Liver (tissue), 9 donors: Measurements from ENCODE around the gene KRT6C. TPM values are rescaled to one million over a fixed set of nuclear protein-coding genes. Genes with fewer than 3 reads are reported as not detected.

ENCODE experiments used
- DNase-seq: peaks from one replicate; pipeline ENCODE4 v3.0.0-alpha.2; 2017; ENCODE audit warnings: low spot score
- H3K27ac ChIP-seq, 2 donors: one replicate each; pipeline ENCODE4 v1.7.0; 2013; ENCODE audit warnings: inconsistent platforms in 2 of 2, low read length in 2 of 2, control low read depth in 1 of 2, low read depth in 1 of 2, mild to moderate bottlenecking in 1 of 2
- H3K27me3 ChIP-seq, 4 donors: one replicate each; pipeline versions ENCODE4 v1.6.1 to v1.7.0; 2013; ENCODE audit warnings: low read length in 3 of 4, inconsistent platforms in 1 of 4, mild to moderate bottlenecking in 1 of 4, moderate library complexity in 1 of 4; ENCODE audit not compliant: control insufficient read depth in 4 of 4, insufficient read depth in 4 of 4
- H3K36me3 ChIP-seq, 4 donors: one replicate each; pipeline versions ENCODE4 v1.6.1 to v1.7.0; 2013; ENCODE audit warnings: low read length in 3 of 4, mild to moderate bottlenecking in 3 of 4, low read depth in 1 of 4, moderate library complexity in 1 of 4; ENCODE audit not compliant: control insufficient read depth in 4 of 4, insufficient read depth in 3 of 4
- H3K4me1 ChIP-seq, 4 donors: one replicate each; pipeline versions ENCODE4 v1.6.1 to v1.7.0; 2013; ENCODE audit warnings: low read length in 3 of 4, mild to moderate bottlenecking in 3 of 4, moderate library complexity in 1 of 4; ENCODE audit not compliant: control insufficient read depth in 4 of 4, insufficient read depth in 4 of 4
- H3K4me3 ChIP-seq, 3 donors: one replicate each; pipeline versions ENCODE4 v1.6.1 to v1.7.0; 2013; ENCODE audit warnings: low read length in 3 of 3, control low read depth in 1 of 3, low read depth in 1 of 3, mild to moderate bottlenecking in 1 of 3
- H3K9ac ChIP-seq, 2 donors: one replicate each; pipeline ENCODE4 v1.7.0; 2013; ENCODE audit warnings: low read length in 2 of 2, mild to moderate bottlenecking in 2 of 2, moderate library complexity in 2 of 2, control low read depth in 1 of 2, low read depth in 1 of 2
- H3K9me3 ChIP-seq, 4 donors: one replicate each; pipeline versions ENCODE4 v1.6.1 to v1.7.0; 2013; ENCODE audit warnings: low read length in 3 of 4; ENCODE audit not compliant: control insufficient read depth in 4 of 4
- EGR1 ChIP-seq, 2 donors: IDR thresholded peaks; 2 replicates each; pipeline ENCODE4 v1.6.1; 2016 to 2018; ENCODE audit warnings: antibody characterized with exemption in 2 of 2, low read depth in 2 of 2
- FOXA1 ChIP-seq: IDR thresholded peaks from 2 replicates; pipeline ENCODE4 v1.6.1; 2016; ENCODE audit warnings: antibody characterized with exemption
- FOXA2 ChIP-seq: IDR thresholded peaks from 2 replicates; pipeline ENCODE4 v1.6.1; 2016; ENCODE audit warnings: antibody characterized with exemption
- GABPA ChIP-seq, 2 donors: IDR thresholded peaks in 1 of 2; conservative IDR thresholded peaks in 1 of 2; 2 replicates each; pipeline ENCODE4 v1.6.1; 2016; ENCODE audit warnings: antibody characterized with exemption in 2 of 2, mild to moderate bottlenecking in 1 of 2, moderate library complexity in 1 of 2
- HNF4A ChIP-seq, 2 donors: conservative IDR thresholded peaks; 2 replicates each; pipeline ENCODE4 v1.6.1; 2016; ENCODE audit warnings: antibody characterized with exemption in 2 of 2, mild to moderate bottlenecking in 2 of 2
- HNF4G ChIP-seq: IDR thresholded peaks from 2 replicates; pipeline ENCODE4 v1.6.1; 2016; ENCODE audit warnings: antibody characterized with exemption
- JUND ChIP-seq, 2 donors: IDR thresholded peaks; 2 replicates each; pipeline ENCODE4 v1.6.1; 2016; ENCODE audit warnings: antibody characterized with exemption in 2 of 2
- NR2F2 ChIP-seq: IDR thresholded peaks from 2 replicates; pipeline ENCODE4 v1.6.1; 2016; ENCODE audit warnings: antibody characterized with exemption
- RAD21 ChIP-seq, 2 donors: IDR thresholded peaks; 2 replicates each; pipeline ENCODE4 v1.6.1; 2016; ENCODE audit warnings: antibody characterized with exemption in 2 of 2, mild to moderate bottlenecking in 2 of 2
- REST ChIP-seq: IDR thresholded peaks from 2 replicates; pipeline ENCODE4 v1.6.1; 2016; ENCODE audit warnings: antibody characterized with exemption, mild to moderate bottlenecking
- RXRA ChIP-seq, 2 donors: IDR thresholded peaks; 2 replicates each; pipeline ENCODE4 v1.6.1; 2017 to 2018; ENCODE audit warnings: antibody characterized with exemption in 2 of 2, mild to moderate bottlenecking in 1 of 2
- SP1 ChIP-seq: IDR thresholded peaks from 2 replicates; pipeline ENCODE4 v1.6.1; 2018; ENCODE audit warnings: antibody characterized with exemption, mild to moderate bottlenecking
- TAF1 ChIP-seq: conservative IDR thresholded peaks from 2 replicates; pipeline ENCODE4 v1.6.1; 2016; ENCODE audit warnings: antibody characterized with exemption, mild to moderate bottlenecking
- YY1 ChIP-seq: IDR thresholded peaks from 2 replicates; pipeline ENCODE4 v1.6.1; 2016; ENCODE audit warnings: antibody characterized with exemption, mild to moderate bottlenecking
- WGBS: extraction: QIAGEN DNeasy Blood & Tissue Kit; methylation state at CpG from one replicate; pipeline ENCODE4 v1.1.7; 2013; 5-methylcytosine and 5-hydroxymethylcytosine counted together
- polyA plus RNA-seq, 2 donors: library from polyadenylated mRNA; stranded (reverse) in 1 of 2; unstranded in 1 of 2; fragments of 200-250 nt in 1 of 2; fragments of >200 nt in 1 of 2; fragmentation: Nextera tagmentation in 1 of 2; extraction: Ambion mirVana in 1 of 2; gene quantifications; one replicate each; pipeline versions ENCODE4 v1.2.1 to v1.2.3, GENCODE V29; 2013 to 2015
- total RNA-seq, 2 donors: library from RNA; depleted of rRNA; stranded (reverse); fragments of >200 nt; gene quantifications; one replicate each; pipeline ENCODE4 v1.2.3, GENCODE V29; 2014
- TF ChIP-seq, protein P1 (sequence below): IDR thresholded peaks from 2 replicates; pipeline ENCODE4 v1.6.1; 2016; ENCODE audit warnings: antibody characterized with exemption
- TF ChIP-seq, protein P2 (sequence below): IDR thresholded peaks from 2 replicates; pipeline ENCODE4 v1.6.1; 2016; ENCODE audit warnings: antibody characterized with exemption
- TF ChIP-seq, protein P3 (sequence below): IDR thresholded peaks from 2 replicates; pipeline ENCODE4 v1.6.1; 2016; ENCODE audit warnings: antibody characterized with exemption
- donor health status: healthy.
- donor health status: healthy.
- donor health status: healthy.
- donor health status: healthy.
- donor health status: healthy.

Gene KRT6C
- total and polyA plus RNA-seq, 4 donors, result 0.61 TPM; not detected in 3

GRCh38 chr12:52517005-52517835 is 43.6 kb upstream of the KRT6C start:
- H3K4me1 ChIP-seq, result no peaks in the 10 kb centered on the region
- no peak overlapping the region for H3K27ac ChIP-seq
- H3K9me3 ChIP-seq, result no peaks in the 10 kb centered on the region
- WGBS, result 93% methylated on average over 14 of the region's 14 CpGs
- H3K36me3 ChIP-seq, result no peaks in the 10 kb centered on the region
- peak; percentile 10 for DNase-seq
- TF ChIP-seq, protein P1, sequence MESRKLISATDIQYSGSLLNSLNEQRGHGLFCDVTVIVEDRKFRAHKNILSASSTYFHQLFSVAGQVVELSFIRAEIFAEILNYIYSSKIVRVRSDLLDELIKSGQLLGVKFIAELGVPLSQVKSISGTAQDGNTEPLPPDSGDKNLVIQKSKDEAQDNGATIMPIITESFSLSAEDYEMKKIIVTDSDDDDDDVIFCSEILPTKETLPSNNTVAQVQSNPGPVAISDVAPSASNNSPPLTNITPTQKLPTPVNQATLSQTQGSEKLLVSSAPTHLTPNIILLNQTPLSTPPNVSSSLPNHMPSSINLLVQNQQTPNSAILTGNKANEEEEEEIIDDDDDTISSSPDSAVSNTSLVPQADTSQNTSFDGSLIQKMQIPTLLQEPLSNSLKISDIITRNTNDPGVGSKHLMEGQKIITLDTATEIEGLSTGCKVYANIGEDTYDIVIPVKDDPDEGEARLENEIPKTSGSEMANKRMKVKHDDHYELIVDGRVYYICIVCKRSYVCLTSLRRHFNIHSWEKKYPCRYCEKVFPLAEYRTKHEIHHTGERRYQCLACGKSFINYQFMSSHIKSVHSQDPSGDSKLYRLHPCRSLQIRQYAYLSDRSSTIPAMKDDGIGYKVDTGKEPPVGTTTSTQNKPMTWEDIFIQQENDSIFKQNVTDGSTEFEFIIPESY, result no peak
- TF ChIP-seq FOXA2, result no peak
- TF ChIP-seq YY1, result no peak
- no peak for TF ChIP-seq HNF4G
- TF ChIP-seq NR2F2, result no peak
- TF ChIP-seq HNF4A (conservative IDR thresholded peaks at IDR 0.05), result no peak
- TF ChIP-seq, protein P2, sequence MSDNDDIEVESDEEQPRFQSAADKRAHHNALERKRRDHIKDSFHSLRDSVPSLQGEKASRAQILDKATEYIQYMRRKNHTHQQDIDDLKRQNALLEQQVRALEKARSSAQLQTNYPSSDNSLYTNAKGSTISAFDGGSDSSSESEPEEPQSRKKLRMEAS, result no peak
- TF ChIP-seq RAD21 (IDR thresholded peaks at IDR 0.05), result no peak
- TF ChIP-seq TAF1, result no peak
- TF ChIP-seq, protein P3, sequence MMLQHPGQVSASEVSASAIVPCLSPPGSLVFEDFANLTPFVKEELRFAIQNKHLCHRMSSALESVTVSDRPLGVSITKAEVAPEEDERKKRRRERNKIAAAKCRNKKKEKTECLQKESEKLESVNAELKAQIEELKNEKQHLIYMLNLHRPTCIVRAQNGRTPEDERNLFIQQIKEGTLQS, result no peak
- H3K27me3 ChIP-seq, result no peaks in the 10 kb centered on the region
- H3K9ac ChIP-seq, result no peak overlapping the region
- H3K4me3 ChIP-seq, result no peak overlapping the region

GRCh38 chr12:52515927-52516831 is 42.6 kb upstream of the KRT6C start:
- H3K27ac ChIP-seq, result no peak overlapping the region
- peak; percentile 29 for DNase-seq

More at GRCh38 chr12:52515927-52516831, 42.6 kb upstream of the KRT6C start:
- Histone ChIP-seq H3K4me3 (no peak overlapping the region), H3K27me3 (no peaks in the 10 kb centered on the region), H3K4me1 (no peaks in the 10 kb centered on the region), H3K36me3 (no peaks in the 10 kb centered on the region), H3K9ac (no peak overlapping the region), H3K9me3 (peaks cover 0 to 3% (median 0%) of the 10 kb centered on the region in 4 donors)
- TF ChIP-seq JUND (IDR thresholded peaks at IDR 0.05), result no peak
- TF ChIP-seq, protein P3, result no peak
- no peak for TF ChIP-seq REST
- no peak for TF ChIP-seq NR2F2
- no peak for TF ChIP-seq GABPA (IDR thresholded peaks at IDR 0.05 in 1 of 2, conservative IDR thresholded peaks at IDR 0.05 in 1 of 2)
- no peak for TF ChIP-seq FOXA1
- no peak for TF ChIP-seq HNF4A (conservative IDR thresholded peaks at IDR 0.05)
- no peak for TF ChIP-seq FOXA2
- no peak for TF ChIP-seq SP1
- no peak for TF ChIP-seq YY1
- no peak for TF ChIP-seq RXRA (IDR thresholded peaks at IDR 0.05)
- TF ChIP-seq RAD21 (IDR thresholded peaks at IDR 0.05), result no peak
- TF ChIP-seq EGR1 (IDR thresholded peaks at IDR 0.05; ENCODE audit: low read depth in 2 of 2), result no peak
- TF ChIP-seq TAF1, result no peak
- TF ChIP-seq, protein P2, result no peak
- 84% methylated on average over 15 of the region's 15 CpGs for WGBS
